Adipose tissue (tissue), 3 donors: ENCODE measurements around the gene SPDEF. TPM values are rescaled to one million over a fixed set of nuclear protein-coding genes. Genes with fewer than 3 reads are reported as not detected.

ENCODE experiments used
- H3K27ac ChIP-seq: one replicate; pipeline ENCODE4 v1.5.1; 2013; ENCODE audit warnings: low read depth, low read length
- WGBS, 3 donors: extraction: QIAGEN DNeasy Blood & Tissue Kit; methylation state at CpG; one replicate each; pipeline ENCODE4 v1.1.7; 2013; 5-methylcytosine and 5-hydroxymethylcytosine counted together
- polyA plus RNA-seq, 3 donors: library from polyadenylated mRNA; stranded (reverse); fragments of 200-250 nt; gene quantifications; one replicate each; pipeline ENCODE4 v1.2.3, GENCODE V29; 2013
- donor health status: healthy with polysubstance abuse.
- donor health status: Bipolar disorder and iron deficiency.
- donor health status: healthy.

SPDEF gene
- polyA plus RNA-seq, 3 donors, result 0.14 to 2.3 (median 0.45) TPM

DNA sequence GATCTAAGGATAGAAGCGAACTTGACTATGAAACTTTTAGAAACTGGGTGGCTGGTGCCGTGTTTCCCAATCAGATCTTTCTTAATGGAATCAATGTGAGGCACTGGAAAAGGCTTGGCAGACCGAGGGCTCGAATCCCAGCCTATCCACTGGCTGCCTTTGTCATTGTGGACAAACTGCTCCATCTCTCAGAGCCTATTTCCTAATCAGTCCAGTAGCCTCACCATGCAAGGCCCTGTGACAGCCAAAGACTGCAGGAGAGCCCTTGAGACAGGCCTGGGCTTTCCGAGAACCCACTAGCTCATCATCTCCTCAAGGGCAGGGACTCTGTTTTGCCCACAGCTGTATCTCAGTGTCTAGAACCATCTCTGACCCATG, 43.4 kb downstream of the SPDEF start:
- H3K27ac ChIP-seq, result no peak overlapping the region
- 79 to 82% (median 81%) methylated on average over 5 of the region's 5 CpGs for WGBS, 3 donors

DNA sequence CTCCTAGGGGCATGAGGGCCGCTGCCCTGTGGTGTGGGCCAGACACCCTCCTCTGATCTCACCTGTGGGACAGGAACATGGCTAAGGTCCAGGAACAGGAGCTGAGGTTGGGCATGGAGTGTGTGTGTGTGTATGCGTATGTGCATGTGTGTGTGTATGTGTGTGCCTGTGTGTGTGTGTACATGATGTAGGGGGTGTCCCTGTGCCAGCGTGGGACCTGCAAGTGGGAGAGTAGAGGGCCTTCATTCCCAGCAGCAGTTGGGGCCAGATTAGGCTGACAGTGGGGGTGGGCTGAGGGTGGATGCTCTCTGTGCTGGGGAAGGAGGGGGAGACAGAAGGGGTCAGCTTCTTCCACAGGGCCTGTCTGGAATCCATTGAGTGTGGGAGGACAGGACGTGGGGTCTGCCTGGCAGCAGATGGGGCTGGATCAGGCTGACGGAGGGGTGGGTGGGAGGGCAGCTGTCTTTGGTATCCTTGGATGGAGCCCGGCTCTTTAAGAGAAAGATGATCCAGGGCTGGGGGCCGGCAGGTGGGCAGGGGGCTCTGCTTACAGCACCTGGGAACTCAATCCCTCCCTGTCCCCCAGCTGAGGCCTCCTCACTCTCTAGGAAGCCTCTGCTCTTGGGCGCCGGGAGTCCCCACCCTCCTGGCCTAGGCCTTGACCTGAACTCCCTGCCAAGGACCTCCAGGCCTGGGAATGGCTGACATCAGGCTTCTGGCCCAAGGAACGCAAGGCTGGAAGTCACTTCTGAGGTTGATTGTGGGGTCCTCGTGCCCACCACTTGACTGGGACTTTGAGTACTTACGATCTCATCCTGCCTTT, 44.0 kb downstream of the SPDEF start:
- 58 to 66% (median 62%) methylated on average over 12 of the region's 12 CpGs for WGBS, 3 donors
- H3K27ac ChIP-seq, result no peak overlapping the region

DNA sequence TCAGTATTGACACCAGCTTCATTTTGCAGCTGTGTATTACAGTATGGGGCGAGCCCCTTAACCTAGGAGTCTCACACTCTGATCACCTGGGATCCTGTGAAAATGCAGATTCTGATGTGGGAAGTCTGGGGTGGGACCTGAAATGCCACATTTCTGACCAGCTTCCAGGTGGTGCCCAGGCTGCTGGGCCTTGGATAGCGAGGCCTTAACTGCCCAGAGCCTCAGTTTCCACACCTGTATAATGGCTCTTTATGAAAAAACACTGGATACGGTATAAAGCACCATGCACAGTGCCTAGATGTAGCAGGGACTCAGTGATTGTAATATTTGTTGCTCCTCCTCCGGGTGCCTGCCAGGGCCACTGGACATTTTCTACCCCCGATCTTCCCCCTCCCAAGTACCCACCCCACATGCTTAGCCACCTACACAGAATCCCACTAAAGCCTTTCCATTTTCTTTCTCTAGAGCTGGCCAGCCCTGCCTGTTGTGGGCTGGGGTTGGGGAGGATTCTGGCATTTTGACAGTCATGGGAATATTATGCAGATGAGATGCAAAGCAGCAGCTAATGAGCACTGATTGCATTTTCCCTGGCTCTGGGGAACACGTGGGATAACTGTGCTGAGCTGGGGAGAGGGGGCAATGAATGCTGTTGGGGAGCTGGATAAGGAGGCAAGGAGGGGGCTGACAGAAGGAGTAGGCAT, 44.8 kb downstream of the SPDEF start:
- 78 to 79% (median 79%) methylated on average over 6 of the region's 6 CpGs for WGBS, 3 donors

DNA sequence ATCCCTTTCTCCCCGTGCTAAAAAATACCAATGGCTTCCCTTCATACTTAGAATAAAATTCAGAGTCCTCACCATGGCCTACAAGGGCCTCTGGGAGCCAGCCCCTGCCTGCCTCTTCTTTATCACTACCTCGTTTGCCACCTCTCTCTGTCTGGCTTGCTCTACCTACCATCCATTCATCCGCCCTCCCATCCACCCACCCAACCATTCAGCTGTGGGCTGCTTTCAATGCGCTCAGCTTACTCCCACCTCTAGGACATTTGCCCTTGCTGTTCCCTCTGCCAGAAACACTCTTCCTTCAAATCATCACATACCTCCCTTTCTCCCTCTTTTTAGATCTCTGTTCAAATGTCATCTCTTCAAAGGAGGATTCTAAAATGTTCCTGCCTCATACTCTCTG, 45.8 kb downstream of the SPDEF start:
- 81 to 93% (median 89%) methylated on average over 4 of the region's 4 CpGs for WGBS, 3 donors
- no peak overlapping the region for H3K27ac ChIP-seq

More for the DNA sequence above, 44.8 kb downstream of the SPDEF start:
- no peak overlapping the region for H3K27ac ChIP-seq

DNA sequence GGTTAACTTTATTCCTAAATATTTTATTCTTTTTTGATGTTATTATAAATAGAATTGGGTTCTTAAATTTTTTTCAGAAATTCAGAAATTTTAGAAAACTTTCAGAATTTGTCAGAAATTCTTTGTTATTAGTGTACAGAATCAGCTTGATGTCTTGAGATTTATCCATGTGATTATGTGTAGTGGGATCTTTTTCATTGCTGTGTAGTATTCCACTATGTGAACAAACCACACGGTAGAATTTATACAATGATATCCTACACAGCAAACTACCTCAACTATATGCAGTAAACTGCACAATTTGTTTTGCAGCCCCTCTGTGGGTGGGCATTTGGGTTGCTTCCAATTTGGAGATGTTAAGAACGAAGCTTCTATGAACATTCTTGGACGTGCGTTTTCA, 46.3 kb downstream of the SPDEF start:
- WGBS, 3 donors, result 94 to 98% (median 96%) methylated on average over 4 of the region's 4 CpGs
- no peak overlapping the region for H3K27ac ChIP-seq

DNA sequence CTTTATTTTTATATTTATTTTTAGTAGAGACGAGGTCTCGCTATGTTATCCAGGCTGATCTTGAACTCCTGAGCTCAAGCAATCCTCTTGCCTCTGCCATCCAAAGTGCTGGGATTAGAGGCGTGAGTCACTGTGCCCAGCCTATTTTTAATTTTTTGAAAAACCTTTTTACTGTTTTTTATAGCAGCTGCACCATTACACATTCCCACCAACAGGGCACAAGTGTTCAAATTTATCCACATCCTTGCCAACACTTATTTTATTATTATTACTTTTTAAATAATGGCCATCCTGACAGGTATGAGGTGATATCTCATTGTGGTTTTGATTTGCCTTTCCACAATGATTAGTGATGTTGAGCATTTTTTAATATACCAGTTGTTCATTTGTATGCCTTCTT, 47.7 kb downstream of the SPDEF start:
- H3K27ac ChIP-seq, result no peak overlapping the region
- WGBS, 3 donors, result 94 to 98% (median 96%) methylated on average over 3 of the region's 3 CpGs

DNA sequence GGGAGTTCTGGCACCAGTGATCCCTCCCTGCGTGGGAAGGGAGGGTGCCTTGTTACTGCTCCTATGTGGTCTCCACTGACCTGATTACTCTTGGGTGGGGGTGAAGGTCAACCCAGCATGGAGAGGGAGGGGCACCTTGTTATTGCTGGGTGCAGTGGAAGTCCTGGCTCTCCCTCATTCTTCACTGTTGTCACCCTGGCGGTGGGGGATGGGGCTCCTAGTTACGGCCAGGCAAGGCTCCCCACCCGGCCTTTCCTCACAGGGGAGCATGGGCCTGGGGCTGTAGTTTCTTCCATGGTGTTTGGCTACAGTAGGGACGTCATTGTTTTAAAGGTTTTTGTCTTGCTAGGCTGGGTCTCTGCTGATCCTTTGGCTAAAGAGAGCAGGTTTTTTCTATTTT, 49.4 kb downstream of the SPDEF start:
- WGBS, 3 donors, result 68 to 80% (median 78%) methylated on average over 5 of the region's 5 CpGs

DNA sequence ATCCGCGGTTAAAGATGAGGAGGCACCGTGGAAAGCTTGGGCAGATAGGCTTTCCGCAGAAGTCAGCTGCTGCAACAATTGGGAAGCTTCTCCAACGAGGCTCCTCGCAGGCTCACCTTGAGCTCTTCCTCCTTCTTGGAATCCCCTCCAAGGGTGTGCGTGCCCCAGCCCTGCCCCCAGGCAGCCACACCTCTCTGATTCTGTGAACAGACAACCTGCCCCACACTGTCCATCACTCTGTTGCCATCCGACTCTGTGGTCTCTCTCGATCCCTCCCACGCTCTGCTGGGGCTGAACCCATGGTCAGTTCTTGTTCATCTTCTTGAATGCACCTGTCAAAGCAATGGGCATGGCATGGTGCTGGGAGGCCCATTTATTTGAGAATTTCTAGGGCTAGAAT, 58.7 kb downstream of the SPDEF start:
- 81 to 86% (median 82%) methylated on average over 10 of the region's 10 CpGs for WGBS, 3 donors
- H3K27ac ChIP-seq, result no peak overlapping the region

More for the DNA sequence above, 49.4 kb downstream of the SPDEF start:
- no peak overlapping the region for H3K27ac ChIP-seq

DNA sequence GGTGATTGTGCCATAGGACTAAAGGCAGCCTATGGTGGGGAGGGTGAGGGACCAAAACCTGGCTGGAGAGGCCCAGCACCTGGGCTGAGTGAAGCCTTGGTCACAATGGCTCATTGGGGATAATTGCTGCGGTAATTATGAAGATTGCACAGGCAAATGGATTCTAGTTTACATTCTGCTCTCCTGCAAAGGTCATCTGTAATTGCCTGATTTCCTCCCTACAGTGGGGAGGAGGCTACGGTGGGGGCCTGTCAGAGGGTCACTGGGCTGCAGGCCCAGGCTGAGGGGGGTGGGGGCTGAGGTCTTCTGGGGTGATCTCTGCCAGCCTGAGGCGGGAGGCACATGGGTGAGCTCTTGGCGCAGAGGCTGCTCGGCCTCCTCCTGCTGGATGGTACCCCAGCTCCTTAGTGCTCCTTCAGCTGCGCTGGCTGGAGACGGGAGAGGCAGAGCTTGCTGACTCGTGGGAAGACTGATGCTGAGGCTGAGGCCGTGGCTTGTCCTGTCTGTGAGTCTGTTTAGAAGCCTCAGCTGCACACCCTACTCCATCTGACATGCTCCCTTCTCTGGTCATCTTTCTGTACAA, 59.9 kb downstream of the SPDEF start:
- no peak overlapping the region for H3K27ac ChIP-seq
- WGBS, 3 donors, result 65 to 71% (median 68%) methylated on average over 9 of the region's 9 CpGs

DNA sequence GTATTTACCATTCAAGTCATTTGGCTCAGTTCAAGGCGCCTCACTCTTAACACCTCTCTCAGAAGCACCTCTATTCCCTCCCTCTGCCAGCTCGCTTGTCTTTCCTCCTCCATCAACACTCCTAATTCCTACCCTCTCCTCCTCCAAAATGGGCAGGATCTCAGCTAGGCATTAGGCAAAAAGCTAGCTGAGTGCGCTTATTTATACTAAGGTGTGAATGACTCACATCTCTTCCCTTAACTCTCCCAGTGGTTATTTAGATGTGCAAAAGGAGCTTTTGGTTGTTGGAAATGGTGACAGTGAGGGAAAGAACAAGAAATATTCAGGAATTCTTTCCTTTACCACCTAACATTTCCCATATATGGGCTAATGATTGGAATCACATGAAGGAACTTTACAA, 61.2 kb downstream of the SPDEF start:
- H3K27ac ChIP-seq, result no peak overlapping the region
- 94% methylated on average over 3 of the region's 3 CpGs for WGBS, 3 donors

DNA sequence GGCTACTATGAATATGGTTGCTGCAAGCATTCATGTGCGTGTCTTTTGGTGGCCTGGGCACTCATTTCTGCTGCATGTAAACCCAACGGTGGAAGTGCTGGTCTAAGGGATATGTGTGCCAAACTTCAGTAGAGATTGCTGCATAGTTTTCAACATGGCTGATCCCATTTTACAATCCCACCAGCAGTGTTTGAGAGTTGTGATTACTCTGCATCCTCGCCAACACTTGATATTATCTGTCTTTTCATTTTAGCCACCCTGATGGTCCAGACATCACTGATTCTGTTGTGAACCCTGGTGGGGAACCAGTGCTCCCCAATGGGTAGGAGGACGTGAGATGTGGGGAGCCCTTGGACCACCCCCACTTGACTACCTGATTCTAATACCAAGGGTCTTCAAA, 62.8 kb downstream of the SPDEF start:
- 68 to 84% (median 81%) methylated on average over 4 of the region's 4 CpGs for WGBS, 3 donors

DNA sequence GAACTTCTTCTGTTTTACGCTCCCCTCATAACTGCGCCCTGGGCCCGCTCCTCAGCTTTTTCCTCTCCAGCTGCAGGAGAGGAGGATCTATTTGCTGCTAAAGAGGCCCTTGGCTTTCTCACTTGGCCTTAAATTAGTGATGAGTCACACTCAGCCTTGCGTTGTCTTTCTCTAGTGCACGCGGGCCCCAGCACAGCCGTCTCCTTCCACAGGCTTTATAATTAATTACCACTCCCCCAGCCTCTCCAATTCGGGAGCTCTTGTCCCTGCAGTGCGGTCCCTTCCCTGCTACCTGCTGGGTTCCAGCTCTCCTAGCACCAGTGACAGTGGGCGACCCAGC, 65.1 kb downstream of the SPDEF start:
- H3K27ac ChIP-seq, result no peak overlapping the region
- 34 to 57% (median 38%) methylated on average over 10 of the region's 10 CpGs for WGBS, 3 donors

More for the DNA sequence above, 62.8 kb downstream of the SPDEF start:
- no peak overlapping the region for H3K27ac ChIP-seq

DNA sequence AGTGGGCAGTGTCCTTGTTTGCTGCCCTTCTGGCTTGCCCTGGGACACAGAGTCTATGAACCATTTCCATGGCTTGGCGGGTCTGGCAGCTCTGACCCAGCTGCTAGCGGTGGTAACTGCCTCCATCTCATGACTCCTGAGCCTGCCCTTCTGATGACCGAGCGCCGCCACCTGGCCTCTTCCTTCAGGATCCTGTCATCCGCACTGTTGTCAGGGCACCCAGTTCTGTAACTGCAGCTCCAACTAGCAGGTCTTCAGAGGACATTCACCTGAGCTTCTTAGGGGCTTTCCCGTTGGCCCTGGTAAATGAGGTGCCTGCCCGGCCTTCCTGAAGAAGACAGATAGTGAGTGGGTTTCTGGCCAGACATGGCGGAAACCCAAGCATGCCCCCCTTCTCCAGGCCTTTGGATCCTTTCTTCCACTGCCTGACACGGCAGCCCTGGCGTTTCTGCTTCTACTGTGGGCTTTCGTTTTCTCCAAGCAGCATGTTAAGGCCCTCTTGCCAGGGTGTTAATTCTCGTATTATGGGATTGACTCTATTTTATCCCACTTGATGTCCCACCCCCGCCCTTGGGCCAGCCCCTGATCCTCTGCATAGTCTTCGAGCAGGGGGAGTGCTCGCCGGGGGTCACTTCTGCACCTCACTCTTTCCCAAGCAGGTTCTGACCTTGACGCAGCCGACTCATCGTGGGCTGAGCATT, 65.6 kb downstream of the SPDEF start:
- 69 to 73% (median 71%) methylated on average over 20 of the region's 20 CpGs for WGBS, 3 donors
- no peak overlapping the region for H3K27ac ChIP-seq

DNA sequence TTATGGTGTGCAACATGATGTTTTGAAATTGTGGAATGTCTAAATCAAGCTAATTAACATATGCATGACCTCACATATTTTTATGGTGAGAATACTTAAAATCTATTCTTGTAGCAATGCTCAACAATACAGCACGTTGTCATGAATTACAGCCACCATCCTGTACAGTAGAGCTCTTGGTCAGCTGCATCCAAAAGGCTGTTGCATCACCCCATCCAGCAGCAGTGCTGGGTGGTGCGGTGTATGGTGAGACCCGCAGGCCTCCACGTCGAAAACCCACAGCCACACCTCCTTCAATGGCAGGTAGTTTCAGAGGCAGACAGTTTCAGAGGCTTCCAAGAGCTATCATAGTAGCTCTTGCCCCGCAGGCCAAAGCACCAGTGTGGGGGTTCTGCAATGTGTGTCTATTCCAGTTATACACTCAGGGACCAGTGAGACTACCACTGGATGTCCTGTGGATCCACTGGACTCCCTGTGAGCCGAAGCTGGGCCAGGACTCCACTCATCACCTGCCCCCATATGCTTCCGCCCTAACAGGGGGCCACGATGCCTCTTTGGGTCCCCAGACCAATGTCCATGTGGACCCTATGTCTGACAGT, 66.8 kb downstream of the SPDEF start:
- no peak overlapping the region for H3K27ac ChIP-seq
- WGBS, 3 donors, result 76 to 88% (median 79%) methylated on average over 9 of the region's 9 CpGs

Other genes with a start within 250 kb of the SPDEF start
- gene NUDT3, start 163.7 kb downstream of the SPDEF start, polyA plus RNA-seq, result 10 to 100 TPM in 1 of 3 donors, 1 to 10 TPM in 2; 5.8 to 20.7 (median 9.0) TPM
- gene RPS10, start 130.3 kb downstream of the SPDEF start, polyA plus RNA-seq, result 1,000 to 10,000 TPM; 2,333 to 3,324 (median 2,913) TPM
- under 1 TPM in 2 of 3 donors, not detected in 1; 0.17 to 0.21 TPM for gene PACSIN1, start 90.3 kb downstream of the SPDEF start, polyA plus RNA-seq
- gene ILRUN, start 140.4 kb upstream of the SPDEF start, polyA plus RNA-seq, result 10 to 100 TPM; 20.7 to 57.0 (median 55.3) TPM
- 100 to 1,000 TPM in 2 of 3 donors, 10 to 100 TPM in 1; 72.1 to 120 (median 113) TPM for gene SNRPC, start 201.2 kb upstream of the SPDEF start, polyA plus RNA-seq
- gene BLTP3A, start 235.8 kb upstream of the SPDEF start, polyA plus RNA-seq, result 1 to 10 TPM; 2.0 to 5.2 (median 4.0) TPM